ENCODE measurements around the gene MMEL1. TPM values are rescaled to one million over a fixed set of nuclear protein-coding genes. Genes with fewer than 3 reads are reported as not detected.

The MMEL1 gene
- total and polyA plus RNA-seq, 2 of the 13 experiments (the other 11 are each of a cell fraction or from before 2014, with no cell fraction given) = 0.48 TPM; not detected in 1

DNA sequence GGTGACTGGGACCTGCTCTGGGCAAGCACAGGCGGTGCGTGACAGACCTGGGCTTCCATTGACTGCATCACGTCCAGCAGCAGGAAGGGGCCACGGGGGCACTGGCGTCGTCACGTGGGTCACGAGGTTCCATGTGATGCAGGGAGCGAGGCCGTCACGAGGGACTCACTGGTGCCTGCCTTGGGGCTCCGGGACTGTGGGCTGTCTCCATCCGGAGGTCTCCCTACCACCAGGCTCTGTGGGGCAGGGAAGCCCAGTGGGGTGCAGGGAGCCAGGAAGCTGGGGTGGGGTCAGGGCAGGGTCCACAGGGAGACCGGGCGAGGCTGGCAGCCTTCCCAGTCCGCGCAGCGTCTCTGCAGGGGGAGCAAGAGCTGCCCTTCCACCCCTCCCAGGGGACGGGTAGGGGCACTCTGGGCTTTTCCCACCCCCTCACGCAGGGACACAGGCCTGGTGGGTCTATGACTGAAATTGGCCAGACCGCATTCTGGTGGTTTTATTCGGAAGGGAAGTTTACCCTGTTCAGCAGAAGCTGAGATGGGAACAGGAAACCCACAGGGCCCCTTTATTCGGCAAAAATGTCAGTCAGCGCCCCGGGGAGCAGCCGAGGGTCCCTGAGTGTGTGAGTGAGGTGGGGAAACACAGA lies 77.1 kb downstream of the MMEL1 start (continued):
- TF ChIP-seq GABPA (IDR thresholded peaks at IDR 0.05; ENCODE audit: low read depth, low read length) (no peak), GABPA (CRISPR knock-in tag; IDR thresholded peaks at IDR 0.05; ENCODE audit: low read depth) (peak; percentile 68), SAP130 (CRISPR knock-in tag; IDR thresholded peaks at IDR 0.05; ENCODE audit: low read depth) (peak; percentile 85), STAT5B (CRISPR knock-in tag; IDR thresholded peaks at IDR 0.05) (no peak), NFIB (CRISPR knock-in tag; IDR thresholded peaks at IDR 0.05; ENCODE audit: borderline replicate concordance) (no peak), NAIF1 (CRISPR knock-in tag; IDR thresholded peaks at IDR 0.05; ENCODE audit: borderline replicate concordance) (no peak), ZNF496 (CRISPR knock-in tag; IDR thresholded peaks at IDR 0.05; ENCODE audit: insufficient replicate concordance) (no peak), NCOA1 (CRISPR knock-in tag; IDR thresholded peaks at IDR 0.05) (no peak), ARNT (IDR thresholded peaks at IDR 0.05) (no peak), HOXD1 (CRISPR knock-in tag; IDR thresholded peaks at IDR 0.05) (peak; percentile 52; the same call in 1 of the 2 replicates), ZFP36L2 (CRISPR knock-in tag; IDR thresholded peaks at IDR 0.05) (no peak), DR1 (CRISPR knock-in tag; IDR thresholded peaks at IDR 0.05) (no peak)
- TF ChIP-seq, protein P1, sequence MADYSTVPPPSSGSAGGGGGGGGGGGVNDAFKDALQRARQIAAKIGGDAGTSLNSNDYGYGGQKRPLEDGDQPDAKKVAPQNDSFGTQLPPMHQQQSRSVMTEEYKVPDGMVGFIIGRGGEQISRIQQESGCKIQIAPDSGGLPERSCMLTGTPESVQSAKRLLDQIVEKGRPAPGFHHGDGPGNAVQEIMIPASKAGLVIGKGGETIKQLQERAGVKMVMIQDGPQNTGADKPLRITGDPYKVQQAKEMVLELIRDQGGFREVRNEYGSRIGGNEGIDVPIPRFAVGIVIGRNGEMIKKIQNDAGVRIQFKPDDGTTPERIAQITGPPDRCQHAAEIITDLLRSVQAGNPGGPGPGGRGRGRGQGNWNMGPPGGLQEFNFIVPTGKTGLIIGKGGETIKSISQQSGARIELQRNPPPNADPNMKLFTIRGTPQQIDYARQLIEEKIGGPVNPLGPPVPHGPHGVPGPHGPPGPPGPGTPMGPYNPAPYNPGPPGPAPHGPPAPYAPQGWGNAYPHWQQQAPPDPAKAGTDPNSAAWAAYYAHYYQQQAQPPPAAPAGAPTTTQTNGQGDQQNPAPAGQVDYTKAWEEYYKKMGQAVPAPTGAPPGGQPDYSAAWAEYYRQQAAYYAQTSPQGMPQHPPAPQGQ (CRISPR knock-in tag; IDR thresholded peaks at IDR 0.05; ENCODE audit: borderline replicate concordance) = 0 out of 2 replicates have a peak, but pooled peaks have one; percentile 10
- TF ChIP-seq, protein P2, sequence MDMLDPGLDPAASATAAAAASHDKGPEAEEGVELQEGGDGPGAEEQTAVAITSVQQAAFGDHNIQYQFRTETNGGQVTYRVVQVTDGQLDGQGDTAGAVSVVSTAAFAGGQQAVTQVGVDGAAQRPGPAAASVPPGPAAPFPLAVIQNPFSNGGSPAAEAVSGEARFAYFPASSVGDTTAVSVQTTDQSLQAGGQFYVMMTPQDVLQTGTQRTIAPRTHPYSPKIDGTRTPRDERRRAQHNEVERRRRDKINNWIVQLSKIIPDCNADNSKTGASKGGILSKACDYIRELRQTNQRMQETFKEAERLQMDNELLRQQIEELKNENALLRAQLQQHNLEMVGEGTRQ (IDR thresholded peaks at IDR 0.05; ENCODE audit: low read depth, low read length) = peak; percentile 92
- TF ChIP-seq, protein P2 (CRISPR knock-in tag; IDR thresholded peaks at IDR 0.05; ENCODE audit: borderline replicate concordance) = peak; percentile 76; the same call in 1 of the 2 replicates
- TF ChIP-seq, protein P3, sequence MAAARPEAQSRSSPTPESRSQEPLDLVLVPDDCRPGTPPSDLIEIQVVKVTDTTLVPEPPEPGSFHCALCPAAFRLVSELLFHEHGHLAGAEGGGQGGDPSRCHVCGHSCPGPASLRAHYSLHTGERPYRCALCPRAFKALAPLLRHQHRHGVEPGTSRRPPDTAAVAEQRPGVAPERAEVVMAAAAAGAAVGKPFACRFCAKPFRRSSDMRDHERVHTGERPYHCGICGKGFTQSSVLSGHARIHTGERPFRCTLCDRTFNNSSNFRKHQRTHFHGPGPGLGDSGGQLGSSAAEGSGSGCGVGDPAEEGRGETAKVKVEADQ (CRISPR knock-in tag; IDR thresholded peaks at IDR 0.05; ENCODE audit: borderline replicate concordance) = no peak
- TF ChIP-seq, protein P4, sequence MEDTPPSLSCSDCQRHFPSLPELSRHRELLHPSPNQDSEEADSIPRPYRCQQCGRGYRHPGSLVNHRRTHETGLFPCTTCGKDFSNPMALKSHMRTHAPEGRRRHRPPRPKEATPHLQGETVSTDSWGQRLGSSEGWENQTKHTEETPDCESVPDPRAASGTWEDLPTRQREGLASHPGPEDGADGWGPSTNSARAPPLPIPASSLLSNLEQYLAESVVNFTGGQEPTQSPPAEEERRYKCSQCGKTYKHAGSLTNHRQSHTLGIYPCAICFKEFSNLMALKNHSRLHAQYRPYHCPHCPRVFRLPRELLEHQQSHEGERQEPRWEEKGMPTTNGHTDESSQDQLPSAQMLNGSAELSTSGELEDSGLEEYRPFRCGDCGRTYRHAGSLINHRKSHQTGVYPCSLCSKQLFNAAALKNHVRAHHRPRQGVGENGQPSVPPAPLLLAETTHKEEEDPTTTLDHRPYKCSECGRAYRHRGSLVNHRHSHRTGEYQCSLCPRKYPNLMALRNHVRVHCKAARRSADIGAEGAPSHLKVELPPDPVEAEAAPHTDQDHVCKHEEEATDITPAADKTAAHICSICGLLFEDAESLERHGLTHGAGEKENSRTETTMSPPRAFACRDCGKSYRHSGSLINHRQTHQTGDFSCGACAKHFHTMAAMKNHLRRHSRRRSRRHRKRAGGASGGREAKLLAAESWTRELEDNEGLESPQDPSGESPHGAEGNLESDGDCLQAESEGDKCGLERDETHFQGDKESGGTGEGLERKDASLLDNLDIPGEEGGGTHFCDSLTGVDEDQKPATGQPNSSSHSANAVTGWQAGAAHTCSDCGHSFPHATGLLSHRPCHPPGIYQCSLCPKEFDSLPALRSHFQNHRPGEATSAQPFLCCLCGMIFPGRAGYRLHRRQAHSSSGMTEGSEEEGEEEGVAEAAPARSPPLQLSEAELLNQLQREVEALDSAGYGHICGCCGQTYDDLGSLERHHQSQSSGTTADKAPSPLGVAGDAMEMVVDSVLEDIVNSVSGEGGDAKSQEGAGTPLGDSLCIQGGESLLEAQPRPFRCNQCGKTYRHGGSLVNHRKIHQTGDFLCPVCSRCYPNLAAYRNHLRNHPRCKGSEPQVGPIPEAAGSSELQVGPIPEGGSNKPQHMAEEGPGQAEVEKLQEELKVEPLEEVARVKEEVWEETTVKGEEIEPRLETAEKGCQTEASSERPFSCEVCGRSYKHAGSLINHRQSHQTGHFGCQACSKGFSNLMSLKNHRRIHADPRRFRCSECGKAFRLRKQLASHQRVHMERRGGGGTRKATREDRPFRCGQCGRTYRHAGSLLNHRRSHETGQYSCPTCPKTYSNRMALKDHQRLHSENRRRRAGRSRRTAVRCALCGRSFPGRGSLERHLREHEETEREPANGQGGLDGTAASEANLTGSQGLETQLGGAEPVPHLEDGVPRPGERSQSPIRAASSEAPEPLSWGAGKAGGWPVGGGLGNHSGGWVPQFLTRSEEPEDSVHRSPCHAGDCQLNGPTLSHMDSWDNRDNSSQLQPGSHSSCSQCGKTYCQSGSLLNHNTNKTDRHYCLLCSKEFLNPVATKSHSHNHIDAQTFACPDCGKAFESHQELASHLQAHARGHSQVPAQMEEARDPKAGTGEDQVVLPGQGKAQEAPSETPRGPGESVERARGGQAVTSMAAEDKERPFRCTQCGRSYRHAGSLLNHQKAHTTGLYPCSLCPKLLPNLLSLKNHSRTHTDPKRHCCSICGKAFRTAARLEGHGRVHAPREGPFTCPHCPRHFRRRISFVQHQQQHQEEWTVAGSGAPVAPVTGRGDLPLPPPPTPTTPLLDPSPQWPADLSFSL (CRISPR knock-in tag; IDR thresholded peaks at IDR 0.05) = no peak

All from HepG2 (cell line).